ENCODE measurements around the gene SLC7A10.
"Not testable (repeated sequence)": the region's sequence is repeated elsewhere in the genome, so short reads cannot be mapped to it uniquely, and the experiment has no call there.

Gene SLC7A10

GRCh38 chr19:33215438-33216197 is 10.0 kb downstream of the SLC7A10 start:
- no peak for FAIRE-seq

GRCh38 chr19:33214596-33214995 is 11.1 kb downstream of the SLC7A10 start:
- no peak for FAIRE-seq

- FAIRE-seq: no peak
Measured at GRCh38 chr19:33212436-33213172, 13.0 kb downstream of the SLC7A10 start.

GRCh38 chr19:33211794-33212435 is 13.7 kb downstream of the SLC7A10 start:
- no peak for FAIRE-seq

- no peak for FAIRE-seq
Measured at GRCh38 chr19:33210266-33210940, 15.2 kb downstream of the SLC7A10 start.

- FAIRE-seq: not testable (repeated sequence)
Measured at GRCh38 chr19:33209850-33210230, 15.8 kb downstream of the SLC7A10 start.

- no peak for FAIRE-seq
Measured at GRCh38 chr19:33208904-33209849, 16.5 kb downstream of the SLC7A10 start.

- FAIRE-seq: no peak
Measured at GRCh38 chr19:33208371-33208895, 17.2 kb downstream of the SLC7A10 start.

GRCh38 chr19:33207903-33208302 is 17.7 kb downstream of the SLC7A10 start:
- no peak for FAIRE-seq

- no peak for FAIRE-seq
Measured at GRCh38 chr19:33207040-33207620, 18.5 kb downstream of the SLC7A10 start.

- no peak for FAIRE-seq
Measured at GRCh38 chr19:33206261-33207039, 19.2 kb downstream of the SLC7A10 start.

- no peak for FAIRE-seq
Measured at GRCh38 chr19:33205531-33206260, 20.0 kb downstream of the SLC7A10 start.

GRCh38 chr19:33205110-33205509 is 20.5 kb downstream of the SLC7A10 start:
- no peak for FAIRE-seq

- no peak for FAIRE-seq
Measured at GRCh38 chr19:33204136-33204973, 21.3 kb downstream of the SLC7A10 start.

- FAIRE-seq: no peak
Measured at GRCh38 chr19:33203529-33203928, 22.1 kb downstream of the SLC7A10 start.

GRCh38 chr19:33202546-33203507 is 22.8 kb downstream of the SLC7A10 start:
- no peak for FAIRE-seq

- no peak for FAIRE-seq
Measured at GRCh38 chr19:33201886-33202545, 23.6 kb downstream of the SLC7A10 start.

All from colon (tissue), 2 donors.